Measurements from ENCODE around the gene GPHN. TPM values are rescaled to one million over a fixed set of nuclear protein-coding genes. Genes with fewer than 3 reads are reported as not detected.

Gene GPHN
- total and polyA plus RNA-seq, 7 donors, result 8.1 to 39.7 (median 22.3) TPM

GRCh38 chr14:66782853-66783252 is 274.9 kb downstream of the GPHN start:
- ATAC-seq, result no peak
- DNase-seq, result no peak
- Histone ChIP-seq H3K27me3 (ENCODE audit: insufficient read depth in 3 of 3, low read length in 2 of 3) (no peaks in the 10 kb centered on the region), H3K27ac (no peak overlapping the region), H3K4me1 (no peaks in the 10 kb centered on the region), H3K36me3 (ENCODE audit: insufficient read depth in 1 of 2, low read depth in 1 of 2) (no peaks in the 10 kb centered on the region), H3K9me3 (no peaks in the 10 kb centered on the region), H3K4me3 (no peak overlapping the region)
- no peak for TF ChIP-seq CTCF (IDR thresholded peaks at IDR 0.05)
- intact Hi-C loops (cut with DNase I), result no loop called here
- WGBS, 3 donors, result 93 to 100% (median 98%) methylated on average over 1 of the region's 1 CpG

GRCh38 chr14:66790101-66790500 is 282.2 kb downstream of the GPHN start:
- Histone ChIP-seq H3K4me3 (no peak overlapping the region), H3K4me1 (no peaks in the 10 kb centered on the region), H3K36me3 (ENCODE audit: insufficient read depth in 1 of 2, low read depth in 1 of 2) (no peaks in the 10 kb centered on the region), H3K27ac (no peak overlapping the region), H3K27me3 (ENCODE audit: insufficient read depth in 3 of 3, low read length in 2 of 3) (no peaks in the 10 kb centered on the region), H3K9me3 (peaks cover 25% of the 10 kb centered on the region)
- no peak for ATAC-seq
- TF ChIP-seq CTCF (IDR thresholded peaks at IDR 0.05), result no peak
- WGBS, 3 donors, result 93 to 95% (median 95%) methylated on average over 1 of the region's 1 CpG
- DNase-seq, result no peak
- intact Hi-C loops (cut with DNase I), result no loop called here

GRCh38 chr14:66802962-66803361 is 295.0 kb downstream of the GPHN start:
- no peak for ATAC-seq
- Histone ChIP-seq H3K9me3 (no peaks in the 10 kb centered on the region), H3K27me3 (ENCODE audit: insufficient read depth in 3 of 3, low read length in 2 of 3) (no peaks in the 10 kb centered on the region), H3K36me3 (ENCODE audit: insufficient read depth in 1 of 2, low read depth in 1 of 2) (no peaks in the 10 kb centered on the region), H3K27ac (no peak overlapping the region), H3K4me1 (no peaks in the 10 kb centered on the region), H3K4me3 (no peak overlapping the region)
- DNase-seq, result no peak
- intact Hi-C loops (cut with DNase I), result no loop called here
- no peak for TF ChIP-seq CTCF (IDR thresholded peaks at IDR 0.05)
- WGBS, 3 donors, result 86 to 89% (median 86%) methylated on average over 4 of the region's 4 CpGs

GRCh38 chr14:66804141-66804540 is 296.2 kb downstream of the GPHN start:
- 53 to 59% (median 56%) methylated on average over 1 of the region's 1 CpG for WGBS, 3 donors
- no peak for DNase-seq
- no peak for ATAC-seq
- Histone ChIP-seq H3K9me3 (no peaks in the 10 kb centered on the region), H3K27ac (no peak overlapping the region), H3K36me3 (ENCODE audit: insufficient read depth in 1 of 2, low read depth in 1 of 2) (no peaks in the 10 kb centered on the region), H3K4me3 (no peak overlapping the region), H3K27me3 (ENCODE audit: insufficient read depth in 3 of 3, low read length in 2 of 3) (no peaks in the 10 kb centered on the region), H3K4me1 (no peaks in the 10 kb centered on the region)
- TF ChIP-seq CTCF (IDR thresholded peaks at IDR 0.05), result no peak
- intact Hi-C loops (cut with DNase I), result no loop called here

DNA sequence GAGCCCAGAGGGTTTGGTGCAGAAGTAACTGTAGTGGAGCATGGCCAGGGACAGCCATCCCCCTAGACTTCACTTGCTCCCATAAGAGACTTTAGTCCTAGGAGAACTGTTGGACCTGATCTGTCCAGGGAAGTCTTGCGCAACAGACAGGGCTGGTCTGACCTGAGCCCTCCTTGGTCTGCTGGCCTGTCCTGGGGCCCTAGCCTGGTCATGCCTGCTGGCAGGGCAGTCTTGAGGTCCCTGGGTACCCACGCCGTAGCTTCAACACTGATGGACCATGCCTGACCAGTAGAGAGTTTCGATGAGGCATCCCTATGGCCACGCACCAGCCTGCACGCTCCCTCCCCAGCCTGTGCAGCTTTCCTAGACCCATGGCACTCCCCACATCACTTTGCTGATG is 305.7 kb downstream of the GPHN start:
- no peak for TF ChIP-seq CTCF (IDR thresholded peaks at IDR 0.05)
- intact Hi-C loops (cut with DNase I), result no loop called here
- Histone ChIP-seq H3K9me3 (peaks cover 24% of the 10 kb centered on the region), H3K36me3 (ENCODE audit: insufficient read depth in 1 of 2, low read depth in 1 of 2) (no peaks in the 10 kb centered on the region), H3K27ac (no peak overlapping the region), H3K27me3 (ENCODE audit: insufficient read depth in 3 of 3, low read length in 2 of 3) (no peaks in the 10 kb centered on the region), H3K4me3 (no peak overlapping the region), H3K4me1 (no peaks in the 10 kb centered on the region)
- ATAC-seq (no peak), DNase-seq (no peak)
- 91 to 99% (median 97%) methylated on average over 6 of the region's 6 CpGs for WGBS, 3 donors
